ENCODE measurements around the gene OR52B2. TPM values are rescaled to one million over a fixed set of nuclear protein-coding genes. Genes with fewer than 3 reads are reported as not detected.

OR52B2 gene
- total RNA-seq, 2 donors from 2014 or later, result not detected

GRCh38 chr11:6129011-6129410 lies 41.1 kb downstream of the OR52B2 start:
- Histone ChIP-seq H3K4me1 (no peaks in the 10 kb centered on the region), H3K9me3 (no peaks in the 10 kb centered on the region), H3K4me3 (no peak overlapping the region), H3K36me3 (no peaks in the 10 kb centered on the region), H3K27ac (no peak overlapping the region), H3K27me3 (no peaks in the 10 kb centered on the region)
- no peak for TF ChIP-seq CTCF (IDR thresholded peaks at IDR 0.05)
- DNase-seq (ENCODE audit: low spot score), result no peak

DNA sequence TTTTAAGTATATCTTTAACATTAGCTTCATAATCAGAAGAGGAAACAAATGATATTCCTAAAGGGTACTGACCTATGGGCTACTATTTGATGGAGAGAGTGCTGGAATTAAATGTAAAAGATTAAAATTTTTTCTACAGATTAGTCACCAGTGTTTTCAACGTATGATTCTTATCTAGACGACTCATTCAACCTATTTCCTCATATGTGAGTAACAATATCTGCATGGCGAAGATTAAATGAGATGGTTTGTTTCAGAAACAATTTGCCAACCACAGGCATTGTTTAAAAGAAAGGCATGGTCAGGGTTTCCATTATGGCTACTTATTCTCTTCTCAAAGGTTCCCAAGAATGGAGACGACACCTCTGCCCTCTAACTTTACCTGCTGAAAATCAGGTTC lies 42.2 kb downstream of the OR52B2 start:
- no peak for TF ChIP-seq CTCF (IDR thresholded peaks at IDR 0.05)
- no peak for DNase-seq (ENCODE audit: low spot score)

GRCh38 chr11:6124245-6124644 lies 45.9 kb downstream of the OR52B2 start:
- TF ChIP-seq CTCF (IDR thresholded peaks at IDR 0.05), result no peak
- DNase-seq (ENCODE audit: low spot score), result no peak
- Histone ChIP-seq H3K4me1 (no peaks in the 10 kb centered on the region), H3K9me3 (no peaks in the 10 kb centered on the region), H3K36me3 (no peaks in the 10 kb centered on the region), H3K27ac (no peak overlapping the region), H3K4me3 (no peak overlapping the region), H3K27me3 (no peaks in the 10 kb centered on the region)

More for the DNA sequence above, 42.2 kb downstream of the OR52B2 start:
- no peaks in the 10 kb centered on the region for H3K4me1 ChIP-seq
- H3K27me3 ChIP-seq, result no peaks in the 10 kb centered on the region
- no peak overlapping the region for H3K27ac ChIP-seq
- no peaks in the 10 kb centered on the region for H3K36me3 ChIP-seq
- no peaks in the 10 kb centered on the region for H3K9me3 ChIP-seq
- H3K4me3 ChIP-seq, result no peak overlapping the region

Other genes starting within 250 kb of the OR52B2 start
- not detected for gene OR56A3, start 228.1 kb downstream of the OR52B2 start, total RNA-seq
- not detected for gene OR56A5, start 201.8 kb downstream of the OR52B2 start, total RNA-seq
- not detected for gene OR52L1, start 183.3 kb downstream of the OR52B2 start, total RNA-seq
- not detected for gene OR56A4, start 163.4 kb downstream of the OR52B2 start, total RNA-seq
- not detected for gene OR56A1, start 139.6 kb downstream of the OR52B2 start, total RNA-seq
- not detected for gene OR56B4, start 62.6 kb downstream of the OR52B2 start, total RNA-seq
- not detected for gene OR52W1, start 28.9 kb upstream of the OR52B2 start, total RNA-seq
- gene C11orf42, start 35.2 kb upstream of the OR52B2 start, total RNA-seq, result not detected
- 10 to 100 TPM; 26.7 to 37.6 TPM for gene FHIP1B, start 64.3 kb upstream of the OR52B2 start, total RNA-seq
- not detected for gene CNGA4, start 68.8 kb upstream of the OR52B2 start, total RNA-seq
- not detected for gene CCKBR, start 89.5 kb upstream of the OR52B2 start, total RNA-seq
- 10 to 100 TPM; 84.8 to 86.7 TPM for gene CAVIN3, start 150.2 kb upstream of the OR52B2 start, total RNA-seq
- 10 to 100 TPM; 44.5 to 71.7 TPM for gene SMPD1, start 220.1 kb upstream of the OR52B2 start, total RNA-seq
- 10 to 100 TPM; 79.8 to 80.9 TPM for gene APBB1, start 248.8 kb upstream of the OR52B2 start, total RNA-seq

Measured in right atrium auricular region (tissue), 2 donors.